ENCODE data around the gene KDM2B.
A peak's percentile ranks its signal among the peaks of the same experiment; 100 is the strongest.

The KDM2B gene

GRCh38 chr12:121561009-121561395 is 19.8 kb downstream of the KDM2B start:
- no peak for DNase-seq (ENCODE audit: low read depth in 3 of 3)

GRCh38 chr12:121560392-121561008 is 20.3 kb downstream of the KDM2B start:
- no peak for DNase-seq (ENCODE audit: low read depth in 3 of 3)

- no peak for DNase-seq (ENCODE audit: low read depth in 3 of 3)
Measured at GRCh38 chr12:121558956-121559355, 21.9 kb downstream of the KDM2B start.

- DNase-seq (ENCODE audit: low read depth in 3 of 3): no peak
Measured at GRCh38 chr12:121550974-121551634, 29.7 kb downstream of the KDM2B start.

- DNase-seq (ENCODE audit: low read depth in 3 of 3): no peak
Measured at GRCh38 chr12:121549075-121549474, 31.7 kb downstream of the KDM2B start.

GRCh38 chr12:121545480-121545879 is 35.3 kb downstream of the KDM2B start:
- no peak for DNase-seq (ENCODE audit: low read depth in 3 of 3)

- DNase-seq (ENCODE audit: low read depth in 3 of 3): no peak
Measured at GRCh38 chr12:121543786-121544185, 37.0 kb downstream of the KDM2B start.

- DNase-seq (ENCODE audit: low read depth in 3 of 3): no peak
Measured at GRCh38 chr12:121539908-121540307, 40.9 kb downstream of the KDM2B start.

GRCh38 chr12:121538699-121539061 is 42.1 kb downstream of the KDM2B start:
- no peak for DNase-seq (ENCODE audit: low read depth in 3 of 3)

- peak in 1 of 3 donors; percentile 26 for DNase-seq (ENCODE audit: low read depth in 3 of 3)
Measured at GRCh38 chr12:121537814-121538698, 42.8 kb downstream of the KDM2B start.

- DNase-seq (ENCODE audit: low read depth in 3 of 3): peak in 1 of 3 donors; percentile 36
Measured at GRCh38 chr12:121536899-121537813, 43.7 kb downstream of the KDM2B start.

GRCh38 chr12:121536054-121536898 is 44.5 kb downstream of the KDM2B start:
- DNase-seq (ENCODE audit: low read depth in 3 of 3): peak in 1 of 3 donors; percentile 47

GRCh38 chr12:121535150-121536053 is 45.4 kb downstream of the KDM2B start:
- DNase-seq (ENCODE audit: low read depth in 3 of 3): no peak

GRCh38 chr12:121534495-121535148 is 46.2 kb downstream of the KDM2B start:
- peak in 1 of 3 donors; percentile 31 for DNase-seq (ENCODE audit: low read depth in 3 of 3)

- DNase-seq (ENCODE audit: low read depth in 3 of 3): no peak
Measured at GRCh38 chr12:121533394-121534090, 47.3 kb downstream of the KDM2B start.

- no peak for DNase-seq (ENCODE audit: low read depth in 3 of 3)
Measured at GRCh38 chr12:121532503-121533393, 48.1 kb downstream of the KDM2B start.

- no peak for DNase-seq (ENCODE audit: low read depth in 3 of 3)
Measured at GRCh38 chr12:121531356-121531750, 49.5 kb downstream of the KDM2B start.

Measured in stimulated activated CD4-positive, alpha-beta T cell treated with anti-CD3 and anti-CD28 coated beads, TNF-alpha, amount 100 ng/mL, for 48 hours (primary cell).